Measurements from ENCODE around the gene SLC22A14.

DNA sequence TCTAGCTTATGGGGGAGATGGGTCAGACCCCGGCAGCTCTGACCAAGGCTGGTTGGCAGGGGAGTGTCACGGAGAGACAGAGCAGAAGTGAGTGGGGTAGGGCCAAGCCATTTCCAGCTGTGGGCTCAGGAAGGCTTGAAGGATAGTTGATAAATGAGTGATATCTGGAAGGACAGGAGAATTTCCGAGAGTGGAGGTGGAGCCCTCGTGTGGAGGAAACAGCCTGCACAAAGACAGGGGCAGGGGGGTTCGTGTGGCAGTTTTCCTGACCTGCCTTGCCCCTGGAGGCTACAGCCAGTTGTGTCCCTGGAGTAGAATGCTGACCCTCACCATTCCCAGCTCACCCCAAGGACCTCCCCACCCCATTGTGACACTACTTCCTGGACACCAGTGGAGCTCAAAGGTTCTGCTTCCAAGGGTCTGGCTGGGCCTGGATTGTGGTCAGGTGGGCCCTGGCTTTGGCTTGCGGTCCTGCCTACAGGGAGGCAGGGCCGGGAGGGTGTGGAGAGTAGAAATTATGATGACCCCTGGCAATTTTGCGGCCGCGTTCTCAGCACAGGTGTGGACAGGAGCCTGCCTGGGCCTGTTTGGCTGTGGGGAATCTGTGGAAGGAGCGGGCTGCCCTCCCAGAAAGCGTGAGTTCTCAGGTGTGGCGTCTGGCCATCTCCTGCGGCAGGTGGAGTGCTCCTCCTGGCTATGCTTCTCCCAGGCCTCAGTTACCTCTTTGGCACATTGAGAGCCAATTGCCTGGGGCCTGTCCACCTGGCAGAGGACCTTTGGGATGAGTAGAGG, at the start of gene SLC22A14:
- no peak for TF ChIP-seq POLR2AphosphoS5 (IDR thresholded peaks at IDR 0.05; ENCODE audit: low read depth)
- TF ChIP-seq, protein P1, sequence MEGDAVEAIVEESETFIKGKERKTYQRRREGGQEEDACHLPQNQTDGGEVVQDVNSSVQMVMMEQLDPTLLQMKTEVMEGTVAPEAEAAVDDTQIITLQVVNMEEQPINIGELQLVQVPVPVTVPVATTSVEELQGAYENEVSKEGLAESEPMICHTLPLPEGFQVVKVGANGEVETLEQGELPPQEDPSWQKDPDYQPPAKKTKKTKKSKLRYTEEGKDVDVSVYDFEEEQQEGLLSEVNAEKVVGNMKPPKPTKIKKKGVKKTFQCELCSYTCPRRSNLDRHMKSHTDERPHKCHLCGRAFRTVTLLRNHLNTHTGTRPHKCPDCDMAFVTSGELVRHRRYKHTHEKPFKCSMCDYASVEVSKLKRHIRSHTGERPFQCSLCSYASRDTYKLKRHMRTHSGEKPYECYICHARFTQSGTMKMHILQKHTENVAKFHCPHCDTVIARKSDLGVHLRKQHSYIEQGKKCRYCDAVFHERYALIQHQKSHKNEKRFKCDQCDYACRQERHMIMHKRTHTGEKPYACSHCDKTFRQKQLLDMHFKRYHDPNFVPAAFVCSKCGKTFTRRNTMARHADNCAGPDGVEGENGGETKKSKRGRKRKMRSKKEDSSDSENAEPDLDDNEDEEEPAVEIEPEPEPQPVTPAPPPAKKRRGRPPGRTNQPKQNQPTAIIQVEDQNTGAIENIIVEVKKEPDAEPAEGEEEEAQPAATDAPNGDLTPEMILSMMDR (IDR thresholded peaks at IDR 0.05; ENCODE audit: insufficient read depth, low read length) = no peak
